HG03139 (cell line): ENCODE data around the gene TMPRSS5.
"Not testable (repeated sequence)": the region's sequence is repeated elsewhere in the genome, so short reads cannot be mapped to it uniquely, and the experiment has no call there.

Experiments
- ATAC-seq: cut with Tn5 transposase; IDR thresholded peaks from one replicate; pipeline ENCODE4 v1.9.1; 2021; ENCODE audit not compliant: unreplicated experiment

Gene TMPRSS5

GRCh38 chr11:113697756-113698407, 8.2 kb downstream of the TMPRSS5 start:
- no peak for ATAC-seq

- no peak for ATAC-seq
These were observed 9.0 kb downstream of the TMPRSS5 start for GRCh38 chr11:113697111-113697510.

- no peak for ATAC-seq
These were observed 10.9 kb downstream of the TMPRSS5 start for GRCh38 chr11:113695207-113695606.

DNA sequence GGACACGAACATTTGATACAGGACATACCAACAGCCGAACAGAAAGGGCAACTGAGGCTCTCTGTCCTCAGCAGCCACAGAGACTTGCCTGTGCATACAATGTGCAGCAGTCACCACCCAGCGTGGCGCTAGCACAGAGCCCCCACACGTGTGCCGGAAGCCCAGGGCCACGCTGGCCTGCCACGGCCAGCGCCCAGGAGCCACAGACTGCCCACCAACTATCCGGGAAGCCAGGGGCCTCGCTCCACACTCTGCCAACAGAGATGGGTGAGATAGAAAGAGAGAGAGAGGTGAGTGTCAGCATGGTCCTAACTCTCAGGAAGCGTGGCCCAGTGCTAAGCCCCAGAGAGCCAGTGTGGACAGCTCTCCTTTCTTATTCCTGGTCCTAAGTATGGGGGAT, 11.7 kb downstream of the TMPRSS5 start:
- ATAC-seq, result no peak

GRCh38 chr11:113693030-113693429, 13.1 kb downstream of the TMPRSS5 start:
- no peak for ATAC-seq

DNA sequence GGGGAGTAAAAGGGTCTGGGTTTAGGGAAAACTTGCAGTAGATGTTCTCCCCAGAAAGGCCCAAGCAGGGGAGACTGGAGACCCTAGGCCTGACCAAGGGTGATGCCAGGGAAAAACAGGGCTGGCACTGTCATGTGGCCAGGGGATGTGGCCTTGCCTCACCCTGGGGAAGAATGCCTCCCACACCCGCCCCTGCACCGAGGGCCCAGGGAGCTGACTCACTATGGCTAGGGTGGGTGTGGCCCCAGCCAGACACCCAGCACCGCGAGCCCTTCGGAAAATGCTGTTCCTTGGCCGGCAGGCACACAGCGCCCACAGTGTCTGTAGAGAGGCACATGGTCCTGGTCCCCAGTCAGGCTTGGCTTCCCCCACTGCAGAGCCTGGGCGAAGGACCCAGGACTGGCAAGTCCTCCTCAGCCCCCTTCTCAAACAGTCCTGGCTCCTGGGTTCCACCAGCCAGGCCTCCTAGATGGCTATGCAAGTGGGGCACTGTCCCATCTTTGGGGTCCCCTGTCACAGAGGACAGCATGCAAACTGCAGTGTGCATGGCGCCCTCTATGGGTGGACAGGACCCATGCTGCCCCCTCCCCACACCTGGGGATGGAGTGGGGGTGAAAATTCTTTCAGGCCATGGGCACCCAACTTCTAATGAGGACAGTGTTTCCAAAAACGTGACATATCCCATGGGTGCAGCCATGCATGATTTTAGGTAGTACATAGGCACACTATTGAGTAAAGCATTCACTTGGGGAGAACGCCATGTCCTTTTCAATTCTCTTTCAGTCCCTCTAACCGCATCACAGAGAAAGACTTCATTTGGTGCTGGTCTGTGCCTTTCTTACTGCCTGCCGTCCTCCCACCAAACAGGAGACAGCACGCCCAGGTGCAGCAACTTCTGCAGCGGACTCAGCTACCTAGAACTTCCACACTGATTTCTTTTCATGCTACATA, 15.2 kb downstream of the TMPRSS5 start:
- ATAC-seq, result no peak

DNA sequence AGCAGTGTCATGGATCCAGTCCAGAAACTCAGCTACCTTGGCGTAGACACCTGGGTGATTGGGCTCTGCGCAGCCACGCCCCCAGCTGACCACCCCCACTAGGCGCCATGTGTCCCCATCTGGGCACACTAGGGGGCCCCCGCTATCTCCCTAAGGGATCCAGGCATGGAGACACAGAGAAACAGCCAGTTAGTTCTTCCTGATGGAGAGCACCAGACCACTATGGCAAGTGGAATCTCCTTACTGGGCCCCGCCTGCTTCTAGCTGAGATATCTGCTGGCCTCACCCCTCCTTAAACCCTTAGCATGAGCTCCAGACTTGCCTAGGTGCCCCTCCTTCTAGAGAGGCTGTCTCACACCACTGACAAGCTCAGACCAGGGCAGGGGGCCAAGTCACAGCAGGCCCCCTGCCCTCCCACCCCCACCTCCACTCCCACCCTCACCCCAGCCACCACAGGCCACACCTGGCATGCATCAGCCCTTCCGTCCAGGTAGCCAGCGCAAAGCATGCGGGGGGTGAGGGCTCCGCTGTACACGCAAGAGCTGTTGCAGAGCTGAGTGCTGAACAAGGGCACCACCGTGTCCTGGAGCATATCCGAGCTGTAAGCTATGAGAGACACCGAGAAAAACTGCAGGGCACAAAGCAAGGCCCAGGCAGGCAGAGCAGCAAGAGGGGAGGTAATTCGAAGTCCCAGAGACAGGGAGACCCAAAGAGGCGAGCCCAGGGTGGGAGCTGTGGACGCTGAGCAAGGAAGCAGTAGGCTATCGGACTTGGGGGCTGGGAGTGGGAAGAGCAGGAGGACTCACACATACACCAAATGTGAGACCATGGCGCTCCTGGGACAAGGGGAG, 16.1 kb downstream of the TMPRSS5 start:
- ATAC-seq, result no peak

- ATAC-seq, result no peak
These were observed 20.3 kb downstream of the TMPRSS5 start for GRCh38 chr11:113685654-113686359.

DNA sequence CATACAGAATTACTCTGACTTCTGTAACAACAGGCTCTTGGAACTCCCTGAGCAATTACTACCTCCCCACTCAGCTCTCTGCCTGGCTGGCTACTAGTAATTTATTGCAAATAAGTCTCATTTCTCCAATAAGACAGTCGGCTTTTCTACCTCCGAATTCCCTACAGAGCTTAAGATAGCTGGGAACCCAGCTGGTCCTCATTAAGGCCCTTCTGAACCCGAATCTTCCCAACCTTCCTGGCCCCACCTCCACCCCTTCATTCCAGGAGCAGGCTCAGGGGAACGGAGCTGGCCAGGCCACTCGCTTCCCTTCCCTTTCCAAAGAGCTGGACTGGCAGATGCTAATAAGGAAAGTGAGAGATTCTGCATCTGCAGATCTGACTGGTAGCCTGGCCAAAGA, 21.6 kb downstream of the TMPRSS5 start:
- no peak for ATAC-seq

- no peak for ATAC-seq
These were observed 22.5 kb downstream of the TMPRSS5 start for GRCh38 chr11:113683481-113684046.

DNA sequence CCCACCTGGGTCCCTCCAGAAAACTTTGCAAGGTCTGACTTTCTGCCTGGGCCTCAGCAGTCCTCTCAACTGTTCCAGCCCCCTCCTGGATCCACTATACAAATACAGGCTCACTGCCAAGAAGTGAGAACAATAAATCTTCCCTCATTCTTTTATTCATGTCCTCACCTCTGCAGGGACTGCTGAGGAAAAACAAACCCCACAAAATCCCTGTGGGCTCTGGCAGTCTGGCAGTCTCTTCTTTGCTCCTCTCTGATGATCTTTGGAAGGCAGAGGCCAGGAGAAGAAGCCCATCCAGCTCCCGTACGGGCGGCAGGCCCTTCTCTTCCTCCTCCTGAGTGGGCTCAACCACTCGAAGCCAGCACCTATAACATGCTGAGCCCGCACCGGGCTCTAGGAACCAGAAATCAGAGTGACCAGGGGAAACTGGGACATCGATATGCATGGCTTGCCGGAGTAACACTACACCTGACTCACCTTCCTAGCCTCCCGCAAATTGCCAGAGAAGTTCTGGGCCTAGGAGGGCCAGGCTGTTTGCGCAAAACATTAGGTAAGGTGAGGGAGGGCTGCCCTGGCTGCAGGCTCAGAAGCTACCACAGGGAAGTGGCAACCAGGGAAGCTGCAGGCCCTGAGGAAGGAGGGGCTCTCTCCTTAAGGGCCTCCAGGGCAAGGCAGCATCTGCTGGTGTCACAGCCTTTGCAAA, 24.2 kb downstream of the TMPRSS5 start:
- no peak for ATAC-seq

GRCh38 chr11:113681282-113681681, 24.8 kb downstream of the TMPRSS5 start:
- no peak for ATAC-seq

DNA sequence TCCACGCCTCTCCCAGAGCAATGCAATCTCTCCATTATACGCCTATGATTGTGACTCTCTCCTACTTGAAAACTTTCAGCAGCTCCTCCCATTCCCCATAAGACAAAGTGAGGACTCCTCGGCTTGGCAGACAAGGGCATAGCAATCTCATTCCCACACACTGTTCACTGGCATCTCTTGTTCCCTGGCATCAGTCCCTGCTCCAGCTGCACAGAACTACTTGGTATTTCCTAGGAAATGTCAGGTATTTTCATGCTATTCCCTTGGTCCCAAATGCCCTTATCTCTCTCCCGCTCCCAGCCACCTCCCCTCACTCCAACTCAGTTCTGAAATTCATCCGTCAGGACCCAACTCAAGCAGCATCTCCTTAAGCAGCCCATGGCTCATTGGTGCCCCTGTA, 28.4 kb downstream of the TMPRSS5 start:
- no peak for ATAC-seq

DNA sequence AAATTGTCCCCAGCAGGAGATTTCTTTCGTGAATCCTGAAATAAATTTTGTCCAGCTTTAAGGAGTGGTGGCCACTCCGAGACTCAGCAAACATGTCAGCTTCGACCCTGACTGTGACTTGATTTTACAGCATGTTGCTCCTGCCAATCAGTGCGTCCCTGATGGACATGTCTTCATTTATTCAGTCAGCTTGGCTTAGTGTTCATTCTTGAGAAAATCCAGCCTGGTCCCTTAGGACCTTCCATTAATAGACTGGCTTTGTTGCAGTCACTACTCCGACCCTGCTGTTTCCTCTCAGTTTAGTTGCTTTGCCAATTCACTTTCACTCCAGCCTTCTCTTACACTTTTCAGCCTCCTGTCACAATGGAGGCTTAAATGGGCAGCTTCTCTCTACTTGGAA, 30.5 kb downstream of the TMPRSS5 start:
- ATAC-seq, result no peak

GRCh38 chr11:113675003-113675561, 31.0 kb downstream of the TMPRSS5 start:
- peak; percentile 63 for ATAC-seq

GRCh38 chr11:113674397-113674685, 31.8 kb downstream of the TMPRSS5 start:
- no peak for ATAC-seq

- no peak for ATAC-seq
These were observed 32.3 kb downstream of the TMPRSS5 start for GRCh38 chr11:113673550-113674396.

DNA sequence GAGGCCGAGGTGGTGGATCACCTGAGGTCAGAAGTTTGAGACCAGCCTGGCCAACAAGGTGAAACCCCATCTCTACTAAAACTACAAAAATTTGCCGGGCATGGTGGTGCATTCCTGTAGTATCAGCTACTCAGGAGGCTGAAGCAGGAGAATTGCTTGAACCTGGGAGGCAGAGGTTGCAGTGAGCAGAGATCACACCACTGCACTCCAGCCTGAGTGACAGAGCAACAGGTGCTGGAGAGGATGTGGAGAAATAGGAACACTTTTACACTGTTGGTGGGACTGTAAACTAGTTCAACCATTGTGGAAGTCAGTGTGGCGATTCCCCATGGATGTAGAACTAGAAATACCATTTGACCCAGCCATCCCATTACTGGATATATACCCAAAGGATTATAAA, 34.2 kb downstream of the TMPRSS5 start:
- ATAC-seq, result not testable (repeated sequence)

GRCh38 chr11:113670831-113671215, 35.3 kb downstream of the TMPRSS5 start:
- no peak for ATAC-seq
